Endothelial cell of umbilical vein (primary cell): ENCODE data around the gene ATF5. TPM values are rescaled to one million over a fixed set of nuclear protein-coding genes. Genes with fewer than 3 reads are reported as not detected.

Experiments
- BruUV-seq: library from RNA; stranded (reverse); fragments of 400-500 nt; replicated peaks from 2 replicates; lab custom pipeline; 2021; lab: Mats Ljungman, UMichigan
- CTCF ChIA-PET: fragments of 300-600, 350-600 bp; sonication (Branson Sonifier 250); formaldehyde crosslinking; loops from one replicate; lab custom pipeline; 2021; ENCODE audit warnings: antibody characterized with exemption, inconsistent platforms; lab: Charles Lee
- POLR2A ChIA-PET: fragments of 300-600, 350-600 bp; sonication (Branson Sonifier 250); formaldehyde crosslinking; loops from one replicate; lab custom pipeline; 2021; ENCODE audit warnings: antibody characterized with exemption, inconsistent platforms; lab: Charles Lee
- DNase-seq: peaks from one replicate; pipeline ENCODE4 v3.0.0-alpha.2; 2011; ENCODE audit warnings: low read depth, low spot score
- FAIRE-seq: peaks from 2 replicates; lab custom pipeline; 2011; peaks lifted over from hg19 to GRCh38; lab: Jason Lieb, UNC
- H2AFZ ChIP-seq: 2 replicates; pipeline ENCODE4 v1.6.0; 2012; ENCODE audit warnings: low read depth, low read length, control low read depth, inconsistent platforms
- H3K27ac ChIP-seq: 2 replicates; pipeline ENCODE4 v1.5.1; 2011; ENCODE audit warnings: low read depth, mild to moderate bottlenecking, control low read depth, low read length, moderate library complexity; ENCODE audit not compliant: insufficient read depth
- H3K27me3 ChIP-seq, 2 experiments: 2 replicates each; pipeline versions ENCODE4 v1.6.0 to v1.6.1; 2011; ENCODE audit warnings: low read length in 2 of 2, mixed read lengths in 1 of 2; ENCODE audit not compliant: control insufficient read depth in 2 of 2, insufficient read depth in 2 of 2
- H3K36me3 ChIP-seq, 2 experiments: 2 replicates in 1 of 2; 3 replicates in 1 of 2; pipeline ENCODE4 v1.5.1; 2011; ENCODE audit warnings: low read length in 2 of 2, mild to moderate bottlenecking in 1 of 2, moderate library complexity in 1 of 2; ENCODE audit not compliant: control insufficient read depth in 2 of 2, insufficient read depth in 2 of 2; ENCODE audit errors: extremely low read depth in 1 of 2
- H3K4me1 ChIP-seq: 3 replicates; pipeline ENCODE4 v1.5.1; 2011; ENCODE audit warnings: mild to moderate bottlenecking, low read length; ENCODE audit not compliant: control insufficient read depth, insufficient read depth; ENCODE audit errors: extremely low read depth
- H3K4me2 ChIP-seq: 2 replicates; pipeline ENCODE4 v1.6.1; 2011; ENCODE audit warnings: low read length, control low read depth, mixed read lengths; ENCODE audit not compliant: insufficient read depth
- H3K4me3 ChIP-seq, 3 experiments: fragments of 200-600 bp in 1 of 3; sonication (generic), shearing (Covaris generic) in 1 of 3; replicated peaks in 1 of 3; 2 replicates each; pipeline ENCODE4 v1.5.1; 2011 to 2016; ENCODE audit warnings: control low read depth in 3 of 3, low read length in 3 of 3, mild to moderate bottlenecking in 2 of 3, inconsistent platforms in 1 of 3, low read depth in 1 of 3, moderate library complexity in 1 of 3; ENCODE audit not compliant: insufficient read depth in 1 of 3
- H3K79me2 ChIP-seq: 2 replicates; pipeline ENCODE4 v1.6.0; 2012; ENCODE audit warnings: low read length, inconsistent platforms; ENCODE audit not compliant: control insufficient read depth, insufficient read depth
- H3K9ac ChIP-seq: replicated peaks from 2 replicates; pipeline ENCODE3; 2011; ENCODE audit warnings: low read length, control low read depth; ENCODE audit not compliant: insufficient read depth; ENCODE audit errors: extremely low read depth
- H3K9me1 ChIP-seq: replicated peaks from 3 replicates; pipeline ENCODE4 v1.6.0; 2011; ENCODE audit warnings: mild to moderate bottlenecking, low read length; ENCODE audit not compliant: control insufficient read depth, insufficient read depth; ENCODE audit errors: extremely low read depth
- H3K9me3 ChIP-seq: replicated peaks from 2 replicates; pipeline ENCODE4 v1.5.1; 2012; ENCODE audit warnings: low read length, inconsistent platforms; ENCODE audit not compliant: control insufficient read depth, insufficient read depth
- H4K20me1 ChIP-seq: replicated peaks from 2 replicates; pipeline ENCODE3; 2011; ENCODE audit warnings: mild to moderate bottlenecking, low read length; ENCODE audit not compliant: control insufficient read depth, insufficient read depth; ENCODE audit errors: extremely low read depth
- CTCF ChIP-seq, 2 donors: IDR thresholded peaks; 1 replicate in 1 of 2; 2 replicates in 1 of 2; pipeline ENCODE4 v1.5.1; 2011; ENCODE audit warnings: low read length in 2 of 2, mild to moderate bottlenecking in 2 of 2, moderate library complexity in 2 of 2, control low read depth in 1 of 2, inconsistent platforms in 1 of 2, low read depth in 1 of 2; ENCODE audit not compliant: insufficient read depth in 1 of 2; ENCODE audit errors: extremely low read depth in 1 of 2
- EZH2 ChIP-seq: IDR thresholded peaks from 2 replicates; pipeline ENCODE4 v1.6.1; 2012; ENCODE audit warnings: borderline replicate concordance, low read depth, mild to moderate bottlenecking, moderate library complexity, low read length, inconsistent platforms; ENCODE audit not compliant: severe bottlenecking
- FOS ChIP-seq: IDR thresholded peaks from 2 replicates; pipeline ENCODE4 v1.6.1; 2011; ENCODE audit warnings: mild to moderate bottlenecking, low read length, moderate library complexity, borderline replicate concordance; ENCODE audit not compliant: insufficient read depth
- GATA2 ChIP-seq: IDR thresholded peaks from 2 replicates; pipeline ENCODE4 v1.7.0; 2011; ENCODE audit warnings: low read depth, mild to moderate bottlenecking, moderate library complexity, mixed read lengths, low read length; ENCODE audit not compliant: insufficient read length, insufficient read depth
- JUN ChIP-seq: IDR thresholded peaks from 2 replicates; pipeline ENCODE4 v1.6.1; 2011; ENCODE audit warnings: borderline replicate concordance, low read depth; ENCODE audit not compliant: insufficient read length, insufficient read depth
- MAX ChIP-seq: IDR thresholded peaks from 2 replicates; pipeline ENCODE4 v1.6.1; 2011; ENCODE audit not compliant: insufficient read depth, insufficient read length
- MYC ChIP-seq: IDR thresholded peaks from one replicate; pipeline ENCODE4 v1.6.1; 2011; ENCODE audit warnings: mild to moderate bottlenecking, low read depth, low read length
- POLR2A ChIP-seq: IDR thresholded peaks from 2 replicates; pipeline ENCODE4 v1.6.1; 2012; ENCODE audit warnings: low read depth, mild to moderate bottlenecking, control low read depth, low read length
- POLR2AphosphoS5 ChIP-seq: IDR thresholded peaks from 2 replicates; pipeline ENCODE4 v1.6.1; 2012; ENCODE audit warnings: low read depth, mild to moderate bottlenecking, control low read depth, low read length, moderate library complexity; ENCODE audit not compliant: insufficient read depth
- dilution Hi-C: fragments of 300-500 bp; cut with MboI; formaldehyde crosslinking; loops from one replicate; pipeline ENCODE4 v1.15.0; 2019; ENCODE audit warnings: low sequenced_read_pairs; ENCODE audit not compliant: extremely low pct_ligation_motif_present
- intact Hi-C: fragments of 100-400 bp; cut with micrococcal nuclease; formaldehyde crosslinking; loops from one replicate; pipeline ENCODE4 v1.10.0; 2022
- polyA plus RNA-seq, 4 experiments: library from polyadenylated mRNA; depleted of rRNA in 3 of 4; stranded (reverse) in 3 of 4; unstranded in 1 of 4; fragments of >200 nt; gene quantifications; 2 replicates each; pipeline versions ENCODE4 v1.2.1 to v1.2.3, GENCODE V29; 2011 to 2012; ENCODE audit warnings: missing spikeins in 1 of 4
- total RNA-seq: library from RNA; stranded (reverse); gene quantifications from 2 replicates; pipeline ENCODE4 v1.2.3, GENCODE V29; 2021

The ATF5 gene
- total and polyA plus RNA-seq, 2 donors (not counting 3 experiments of a cell fraction or from before 2014, with no cell fraction given): 23.2 to 46.0 TPM

GRCh38 chr19:49890349-49891311, 38.4 kb upstream of the ATF5 start:
- Histone ChIP-seq H3K36me3 (no peaks in the 10 kb centered on the region), H3K79me2 (no peaks in the 10 kb centered on the region), H3K9me1 (no peaks in the 10 kb centered on the region), H3K4me2 (no peak overlapping the region), H3K4me1 (peaks cover 3% of the 10 kb centered on the region), H3K4me3 (no peak overlapping the region), H4K20me1 (no peaks in the 10 kb centered on the region), H2AFZ (peak overlapping the region; percentile 77), H3K9me3 (no peaks in the 10 kb centered on the region), H3K9ac (no peak overlapping the region), H3K27me3 (no peaks in the 10 kb centered on the region), H3K27ac (no peak overlapping the region)
- no TSS peak for BruUV-seq
- ChIA-PET POLR2A (interaction anchor here (0.8 kb wide), 1 partner anchor 39 kb away, joined by 3 read pairs; no protein-coding TSS in a partner anchor), CTCF (interaction anchor here (0.7 to 1.0 kb wide), 3 partner anchors 9 to 140 kb away, joined by 3 read pairs; partner anchors contain the start of gene ATF5)
- DNase-seq (no peak), FAIRE-seq (no peak)
- TF ChIP-seq POLR2A: no peak
- no peak for TF ChIP-seq JUN
- TF ChIP-seq MAX: no peak
- no peak for TF ChIP-seq GATA2
- no peak for TF ChIP-seq MYC
- TF ChIP-seq EZH2: no peak
- TF ChIP-seq FOS: no peak
- TF ChIP-seq CTCF (IDR thresholded peaks at IDR 0.05; ENCODE audit: extremely low read depth in 1 of 2, insufficient read depth in 1 of 2, low read depth in 1 of 2, low read length in 2 of 2): no peak
- TF ChIP-seq POLR2AphosphoS5: no peak
- intact Hi-C loops (loop anchor here (1.0 kb wide), 2 partner anchors 12 to 40 kb away; no protein-coding TSS in a partner anchor), dilution Hi-C loops (no loop called here)
